ENCODE results near the gene POLR2I.

DNA sequence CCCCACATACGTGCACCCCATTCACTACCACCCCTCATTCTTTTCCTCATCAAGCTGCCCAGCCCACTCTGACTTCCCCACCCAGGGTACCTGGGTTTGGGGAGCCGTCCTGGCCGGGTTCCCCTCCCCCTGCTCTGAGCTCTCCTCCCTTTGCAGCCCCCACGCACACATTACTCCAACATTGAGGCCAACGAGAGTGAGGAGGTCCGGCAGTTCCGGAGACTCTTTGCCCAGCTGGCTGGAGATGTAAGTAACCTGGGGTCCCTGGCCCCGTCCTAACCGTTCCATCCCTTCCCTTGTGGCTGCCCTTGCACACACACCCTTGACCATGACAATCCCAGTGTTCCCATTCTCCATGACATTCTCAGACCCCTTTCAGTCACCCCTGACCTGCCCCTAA is 27.8 kb upstream of the POLR2I start:
- no peak for TF ChIP-seq POLR2AphosphoS5 (IDR thresholded peaks at IDR 0.05; ENCODE audit: borderline replicate concordance, low read depth, low read length)
- TF ChIP-seq EZH2 (IDR thresholded peaks at IDR 0.05): no peak
